CD4-positive, alpha-beta T cell (primary cell): Measurements from ENCODE around the gene GSE1. TPM values are rescaled to one million over a fixed set of nuclear protein-coding genes. Genes with fewer than 3 reads are reported as not detected.
A peak's percentile ranks its signal among the peaks of the same experiment; 100 is the strongest.

Experiments used
- ATAC-seq: fragments of 200-7000 bp; cut with Tn5 transposase; one replicate; pipeline ENCODE4 v1.10.0; 2022; ENCODE audit warnings: mild to moderate bottlenecking; ENCODE audit not compliant: poor library complexity
- CTCF ChIA-PET: fragments of 350-600 bp; sonication (Branson Sonifier 250); formaldehyde crosslinking; loops from one replicate; lab custom pipeline; 2021; ENCODE audit warnings: antibody characterized with exemption, inconsistent platforms; lab: Charles Lee
- POLR2A ChIA-PET: fragments of 350-600 bp; sonication (Branson Sonifier 250); formaldehyde crosslinking; loops from one replicate; lab custom pipeline; 2021; ENCODE audit warnings: antibody characterized with exemption, inconsistent platforms; lab: Charles Lee
- DNase-seq, 14 experiments: peaks; one replicate each; pipeline ENCODE4 v3.0.0-alpha.2; 2013 to 2020; ENCODE audit warnings: mixed read lengths in 2 of 14
- H3K27ac ChIP-seq, 2 donors: one replicate each; pipeline versions ENCODE4 v1.5.1 to v1.7.0; 2013; ENCODE audit warnings: low read length in 2 of 2, low read depth in 1 of 2, mild to moderate bottlenecking in 1 of 2
- H3K27me3 ChIP-seq, 2 experiments: 1 replicate in 1 of 2; 2 replicates in 1 of 2; pipeline versions ENCODE4 v1.6.1 to v1.7.0; 2013; ENCODE audit warnings: low read length in 2 of 2, control low read depth in 1 of 2, mild to moderate bottlenecking in 1 of 2, moderate library complexity in 1 of 2; ENCODE audit not compliant: insufficient read depth in 2 of 2, control insufficient read depth in 1 of 2
- H3K36me3 ChIP-seq: one replicate; pipeline ENCODE4 v1.6.1; 2013; ENCODE audit warnings: low read length, control low read depth; ENCODE audit not compliant: insufficient read depth
- H3K4me1 ChIP-seq: one replicate; pipeline ENCODE4 v1.6.1; 2013; ENCODE audit warnings: low read length, control low read depth; ENCODE audit not compliant: insufficient read depth
- H3K4me3 ChIP-seq: one replicate; pipeline ENCODE4 v1.5.1; 2013; ENCODE audit warnings: mild to moderate bottlenecking, low read length, moderate library complexity
- H3K9me3 ChIP-seq, 2 experiments: 1 replicate in 1 of 2; 2 replicates in 1 of 2; pipeline versions ENCODE4 v1.6.1 to v1.7.0; 2013; ENCODE audit warnings: low read length in 2 of 2, mild to moderate bottlenecking in 2 of 2, control low read depth in 1 of 2, moderate library complexity in 1 of 2; ENCODE audit not compliant: control insufficient read depth in 1 of 2, insufficient read depth in 1 of 2
- H3K27ac Mint-ChIP-seq: one replicate; pipeline ENCODE4 v1.8.0; 2020; ENCODE audit warnings: mixed read lengths
- H3K27me3 Mint-ChIP-seq: one replicate; pipeline ENCODE4 v1.8.0; 2021; ENCODE audit warnings: mixed read lengths
- H3K36me3 Mint-ChIP-seq: one replicate; pipeline ENCODE4 v1.8.0; 2021; ENCODE audit warnings: low read depth, mixed read lengths
- H3K4me1 Mint-ChIP-seq: one replicate; pipeline ENCODE4 v1.8.0; 2021; ENCODE audit warnings: low read depth, mixed read lengths
- H3K4me3 Mint-ChIP-seq: one replicate; pipeline ENCODE4 v1.8.0; 2020; ENCODE audit warnings: mild to moderate bottlenecking, mixed read lengths
- H3K9me3 Mint-ChIP-seq: one replicate; pipeline ENCODE4 v1.8.0; 2020; ENCODE audit warnings: mixed read lengths
- CTCF ChIP-seq: fragments of 200-600 bp; IDR thresholded peaks from one replicate; pipeline ENCODE4 v1.8.0; 2022; ENCODE audit warnings: antibody characterized with exemption, mild to moderate bottlenecking
- intact Hi-C, 2 experiments: fragments of 100-400 bp; cut with DNase I in 1 of 2; cut with micrococcal nuclease in 1 of 2; formaldehyde crosslinking; loops; one replicate each; pipeline versions ENCODE4 v1.15.1 to v1.9.0; 2023 to 2025; cut with DNase I, micrococcal nuclease
- total RNA-seq, 174 experiments: library from RNA in 2 of 174; stranded (reverse) in 2 of 174; gene quantifications; one replicate each; pipeline ENCODE4 v1.2.3 and lab custom pipeline; 2021 to 2026

Gene GSE1
- total RNA-seq, 2 experiments from 2014 or later: 11.7 to 13.7 TPM

- H3K36me3 ChIP-seq: peaks cover 75% of the 10 kb centered on the region
- H3K36me3 Mint-ChIP-seq: peaks cover 51% of the 10 kb centered on the region
- no peak overlapping the region for H3K27ac Mint-ChIP-seq
Measured at GRCh38 chr16:85659805-85660511, 46.8 kb downstream of the GSE1 start.

DNA sequence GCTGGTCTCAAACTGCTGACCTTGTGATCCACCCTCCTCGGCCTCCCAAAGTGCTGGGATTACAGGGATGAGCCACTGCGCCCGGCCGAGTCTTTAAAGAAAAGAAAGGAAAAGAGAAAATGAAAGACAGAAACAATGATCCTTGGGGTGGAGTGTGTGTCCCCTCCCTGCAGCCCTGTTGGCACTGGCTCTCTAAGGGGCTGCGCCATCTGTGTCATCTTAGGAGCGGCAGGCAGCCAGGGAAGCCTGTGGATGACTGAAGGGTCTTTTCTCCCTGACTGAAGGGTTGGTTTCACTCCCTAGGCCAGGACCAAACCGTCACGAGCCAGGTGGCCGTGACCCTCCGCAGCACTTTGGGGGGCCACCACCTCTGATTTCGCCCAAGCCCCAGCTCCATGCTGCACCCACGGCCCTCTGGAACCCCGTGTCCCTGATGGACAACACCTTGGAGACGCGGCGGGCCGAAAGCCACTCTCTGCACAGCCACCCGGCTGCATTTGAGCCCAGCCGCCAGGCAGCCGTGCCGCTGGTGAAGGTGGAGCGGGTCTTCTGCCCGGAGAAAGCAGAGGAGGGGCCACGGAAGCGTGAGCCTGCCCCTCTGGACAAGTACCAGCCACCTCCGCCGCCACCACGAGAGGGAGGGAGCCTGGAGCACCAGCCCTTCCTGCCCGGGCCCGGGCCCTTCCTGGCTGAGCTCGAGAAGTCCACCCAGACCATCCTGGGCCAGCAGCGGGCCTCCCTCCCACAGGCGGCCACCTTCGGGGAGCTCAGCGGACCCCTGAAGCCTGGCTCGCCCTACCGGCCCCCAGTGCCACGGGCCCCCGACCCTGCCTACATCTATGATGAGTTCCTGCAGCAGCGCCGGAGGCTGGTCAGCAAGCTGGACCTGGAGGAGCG, 48.0 kb downstream of the GSE1 start:
- Mint-ChIP-seq H3K4me1 (no peaks in the 10 kb centered on the region), H3K36me3 (peaks cover 57% of the 10 kb centered on the region)

More at GRCh38 chr16:85659805-85660511, 46.8 kb downstream of the GSE1 start:
- no peaks in the 10 kb centered on the region for H3K27me3 ChIP-seq
- no peaks in the 10 kb centered on the region for H3K4me1 ChIP-seq
- H3K27ac ChIP-seq: no peak overlapping the region
- ChIA-PET POLR2A (no interaction called here), CTCF (interaction anchor here (1.7 kb wide), 1 partner anchor 10 kb away, joined by 4 read pairs; no protein-coding TSS in a partner anchor)
- no peak overlapping the region for H3K4me3 ChIP-seq
- Mint-ChIP-seq H3K4me1 (no peaks in the 10 kb centered on the region), H3K9me3 (no peaks in the 10 kb centered on the region), H3K4me3 (no peak overlapping the region), H3K27me3 (no peaks in the 10 kb centered on the region)
- no peaks in the 10 kb centered on the region for H3K9me3 ChIP-seq
- DNase-seq (peak; percentile 38 to 71 (median 54)), ATAC-seq (peak; percentile 74)
- intact Hi-C loops: loop anchor here (1.0 to 5.0 kb wide), 3 partner anchors 57 to 99 kb away; no protein-coding TSS in a partner anchor
- peak; percentile 77 for TF ChIP-seq CTCF

More for the DNA sequence above, 48.0 kb downstream of the GSE1 start:
- H3K9me3 Mint-ChIP-seq: no peaks in the 10 kb centered on the region
- no peaks in the 10 kb centered on the region for H3K27me3 Mint-ChIP-seq
- no peaks in the 10 kb centered on the region for H3K4me1 ChIP-seq
- no peak for ATAC-seq
- intact Hi-C loops: no loop called here
- no peak overlapping the region for H3K4me3 Mint-ChIP-seq
- no peak overlapping the region for H3K27ac ChIP-seq
- H3K4me3 ChIP-seq: no peak overlapping the region
- H3K27me3 ChIP-seq: no peaks in the 10 kb centered on the region
- H3K27ac Mint-ChIP-seq: no peak overlapping the region
- POLR2A ChIA-PET: no interaction called here
- DNase-seq: no peak
- no peak for TF ChIP-seq CTCF
- H3K9me3 ChIP-seq: no peaks in the 10 kb centered on the region
- peaks cover 74% of the 10 kb centered on the region for H3K36me3 ChIP-seq
- CTCF ChIA-PET: interaction anchor here (1.7 kb wide), 1 partner anchor 11 kb away, joined by 4 read pairs; no protein-coding TSS in a partner anchor
